Measurements from ENCODE around the gene ANKRD26.

DNA sequence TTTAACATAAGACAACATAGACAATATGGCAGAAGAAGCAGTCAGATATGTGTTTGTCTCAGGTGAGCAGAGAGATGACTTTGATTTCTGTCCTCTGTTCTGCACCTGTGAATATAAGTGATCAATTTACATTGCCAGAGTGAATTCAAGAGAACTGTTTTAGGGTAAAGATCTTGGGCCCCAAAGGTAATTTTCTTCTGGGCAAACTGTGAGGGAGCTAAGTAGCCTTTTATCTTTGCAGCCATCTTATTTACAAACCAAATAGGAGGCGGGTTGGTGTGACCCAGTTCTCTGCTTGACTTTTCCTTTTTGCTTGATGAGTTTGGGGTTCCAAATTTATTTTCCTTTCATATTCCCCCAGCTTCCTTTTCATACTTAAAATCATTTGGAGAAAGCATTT lies 118.2 kb downstream of the ANKRD26 start:
- TF ChIP-seq CTCF (IDR thresholded peaks at IDR 0.05) (no peak), POLR2AphosphoS5 (IDR thresholded peaks at IDR 0.05) (no peak)

Data from esophagus muscularis mucosa (tissue), 3 donors.